Activated T-cell treated with anti-CD3 and anti-CD28 coated beads for 48 hours (primary cell): ENCODE results near the gene CCSER1.
"Not testable (repeated sequence)": the region's sequence is repeated elsewhere in the genome, so short reads cannot be mapped to it uniquely, and the experiment has no call there.

Experiments
- DNase-seq: peaks from one replicate; pipeline ENCODE4 v3.0.0-alpha.2; 2020; ENCODE audit warnings: low read depth

The CCSER1 gene

DNA sequence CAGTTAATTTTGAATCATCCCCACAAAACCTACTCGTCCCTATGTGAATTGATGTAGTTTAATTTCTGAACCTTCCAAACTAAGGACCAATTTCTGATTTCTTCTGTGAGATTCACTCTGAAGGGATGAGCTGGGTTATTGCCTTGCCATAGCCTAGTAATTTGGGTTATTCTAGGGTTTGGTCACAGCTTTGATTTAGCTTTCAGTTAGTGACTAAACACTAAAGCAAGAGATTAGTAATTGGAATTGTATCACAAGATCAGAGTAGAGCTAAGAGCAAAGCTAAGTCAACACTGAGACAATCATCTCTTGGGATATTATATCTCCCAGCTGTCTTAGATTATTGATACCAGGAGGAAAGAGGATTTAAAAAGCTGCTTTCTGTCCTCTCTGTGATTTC, 588.0 kb downstream of the CCSER1 start:
- DNase-seq = no peak

DNA sequence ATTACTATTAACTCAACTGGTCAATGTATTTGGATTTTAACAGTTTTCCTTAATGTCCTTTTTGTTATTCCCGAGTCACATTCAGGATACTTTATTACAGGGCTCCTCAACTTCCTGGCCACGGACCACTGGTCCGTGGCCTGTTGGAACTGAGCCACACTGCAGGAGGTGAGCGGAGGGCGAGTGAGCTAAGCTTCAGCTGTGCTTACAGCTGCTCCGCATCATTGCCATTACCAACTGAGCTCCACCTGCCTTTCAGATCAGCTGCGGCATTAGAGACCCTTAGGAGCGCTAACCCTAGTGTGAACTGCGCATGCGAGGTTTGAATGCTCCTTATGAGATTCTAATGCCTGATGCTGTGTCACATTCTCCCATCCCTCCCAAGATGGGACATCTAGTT, 591.7 kb downstream of the CCSER1 start:
- no peak for DNase-seq

DNA sequence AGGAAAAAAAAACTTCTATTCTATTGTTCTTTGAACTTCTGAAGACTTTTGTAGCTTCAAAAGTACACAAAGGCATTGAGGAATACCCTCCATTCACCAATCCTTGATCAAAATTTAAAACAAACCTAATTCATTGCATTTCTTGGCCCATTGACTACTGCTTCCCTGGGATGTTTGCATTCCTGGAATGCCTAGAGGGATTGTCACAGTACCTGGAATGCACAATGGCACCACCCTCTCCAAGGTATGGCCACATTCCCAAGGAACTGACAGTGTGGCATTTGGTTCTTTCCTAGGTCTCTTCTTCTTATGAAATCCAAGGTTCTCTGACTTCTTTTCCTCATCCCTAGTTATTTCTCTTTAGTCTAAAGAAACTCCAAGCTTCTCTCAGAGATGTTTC, 600.7 kb downstream of the CCSER1 start:
- DNase-seq = no peak

DNA sequence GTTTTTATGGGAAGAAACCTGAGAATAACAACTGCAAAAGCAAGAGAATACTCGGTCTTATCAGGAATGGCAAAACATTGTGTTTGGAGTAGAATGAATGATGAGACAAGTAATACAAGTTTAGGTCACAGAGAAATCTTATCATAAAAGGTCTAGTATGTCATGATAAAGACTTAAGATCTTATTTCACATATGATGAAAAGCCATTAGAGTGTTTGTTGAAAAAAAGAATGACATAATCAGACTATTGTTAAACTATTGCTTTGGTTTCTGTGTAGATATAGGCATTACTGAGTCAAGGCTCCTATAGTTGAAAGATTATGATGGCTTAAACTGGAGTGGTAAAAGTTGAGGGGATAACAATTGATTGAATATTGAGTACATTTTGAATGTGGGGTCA, 603.6 kb downstream of the CCSER1 start:
- no peak for DNase-seq

DNA sequence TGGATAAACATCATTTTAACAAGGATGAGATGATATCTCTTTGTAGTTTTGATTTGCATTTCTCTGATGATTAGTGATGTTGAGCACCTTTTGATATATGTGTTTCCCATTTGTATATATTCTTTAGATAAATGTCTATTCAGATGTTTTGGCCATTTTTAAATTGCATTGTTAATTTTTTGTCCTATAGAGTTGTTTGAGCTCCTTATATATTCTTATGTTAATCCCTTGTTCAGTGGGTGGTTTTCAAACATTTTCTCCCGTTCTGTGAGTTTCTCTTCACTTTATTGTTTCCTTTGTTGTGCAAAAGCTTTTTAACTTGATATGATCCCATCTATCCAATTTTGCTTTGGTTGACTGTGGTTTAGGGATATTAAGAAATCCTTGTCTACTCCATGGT, 606.0 kb downstream of the CCSER1 start:
- no peak for DNase-seq

DNA sequence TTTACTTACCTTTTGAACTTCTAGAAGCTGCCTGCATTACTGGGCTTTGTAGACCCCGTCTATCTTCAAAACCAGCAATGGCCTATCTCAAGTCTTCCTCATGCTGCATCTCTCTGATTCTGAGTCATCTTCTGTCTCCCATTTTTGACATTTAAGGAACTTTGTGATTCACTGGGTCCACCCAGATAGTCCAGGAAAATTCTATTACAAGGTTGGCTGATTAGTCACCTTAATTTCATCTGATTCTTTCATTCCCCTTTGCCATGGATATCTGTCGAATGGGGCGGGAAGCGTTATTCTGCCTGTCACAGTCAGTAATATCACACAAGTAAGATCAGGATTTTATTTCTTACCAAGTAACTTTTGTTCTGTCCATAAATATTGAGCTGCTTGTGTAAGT, 618.0 kb downstream of the CCSER1 start:
- DNase-seq = no peak

DNA sequence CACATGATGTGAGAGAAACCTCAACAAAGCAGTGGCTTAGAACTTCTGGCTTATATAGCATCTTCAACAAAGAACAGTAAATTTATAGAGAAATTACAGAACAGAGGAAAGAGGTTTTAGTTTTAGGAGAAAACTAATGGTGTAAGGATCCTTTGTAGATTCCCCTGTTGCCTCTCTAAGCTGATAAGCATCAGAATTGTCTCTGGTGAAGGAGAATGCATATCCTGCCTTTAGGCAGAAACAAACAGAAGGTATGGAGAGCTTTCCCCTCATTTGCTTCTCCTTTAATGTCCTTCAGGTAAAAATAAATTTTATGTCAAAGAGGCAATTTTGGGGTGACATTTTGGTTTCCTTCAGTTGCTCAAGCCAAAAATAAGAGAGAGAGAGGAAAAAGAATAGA, 625.9 kb downstream of the CCSER1 start:
- no peak for DNase-seq

DNA sequence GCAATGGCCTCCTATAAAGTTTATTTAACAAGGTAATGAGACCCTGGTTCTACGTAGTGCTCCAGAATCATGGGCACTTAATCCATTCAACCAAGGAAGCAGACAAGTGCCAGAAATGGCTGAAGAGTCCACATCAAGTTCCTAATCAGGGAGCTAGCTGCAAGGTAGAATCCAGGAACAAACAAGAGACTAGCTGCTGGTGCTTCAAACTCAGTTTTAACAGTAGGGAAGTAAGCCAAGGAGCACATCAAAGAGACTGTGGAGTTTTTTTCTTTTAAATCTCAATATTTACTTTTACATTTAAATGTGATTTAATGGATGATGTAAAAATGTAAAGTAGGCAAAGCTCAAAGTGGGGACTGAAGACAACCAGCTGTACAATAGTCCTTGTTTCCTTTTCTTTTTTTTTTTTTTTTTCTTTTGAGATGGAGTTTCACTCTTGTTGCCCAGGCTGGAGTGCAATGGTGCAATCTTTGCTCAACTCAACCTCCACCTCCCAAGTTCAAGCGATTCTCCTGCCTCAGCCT, 630.4 kb downstream of the CCSER1 start:
- DNase-seq = no peak

DNA sequence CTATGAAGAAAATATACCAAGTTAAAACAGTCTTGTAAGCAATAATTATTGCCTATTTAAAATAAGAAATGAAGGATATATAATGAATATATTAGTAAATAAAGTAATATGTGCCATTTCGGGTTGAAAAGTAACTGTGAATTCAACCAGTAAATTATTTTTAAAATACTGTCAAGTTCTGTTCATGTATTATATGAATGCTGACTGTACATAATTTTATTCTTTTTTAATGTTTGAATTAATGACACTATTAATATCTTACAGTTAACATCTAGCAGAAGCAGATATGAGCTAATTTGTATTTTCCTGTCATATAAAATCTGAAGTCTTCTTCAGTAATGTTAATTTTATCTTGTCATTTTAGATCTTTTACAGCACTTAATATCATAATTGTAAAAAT, 632.9 kb downstream of the CCSER1 start:
- DNase-seq = no peak

DNA sequence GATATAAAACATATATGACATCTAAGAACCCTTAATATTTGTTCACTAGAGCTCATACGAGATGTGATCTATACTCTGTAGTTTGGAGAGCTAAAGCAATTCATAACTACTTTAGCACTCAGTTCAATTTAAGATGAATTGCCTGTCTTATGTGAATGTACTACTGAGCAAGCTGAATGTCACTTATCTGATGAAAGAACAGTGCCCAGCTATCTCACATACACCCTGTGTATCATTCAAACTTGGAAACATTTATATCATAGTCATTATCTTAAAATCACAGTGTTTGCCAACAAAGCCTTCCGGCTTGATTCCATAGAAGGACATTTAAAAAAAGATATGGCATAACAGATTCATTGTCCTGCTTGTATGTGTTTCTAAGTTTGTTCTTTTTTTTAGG, 639.6 kb downstream of the CCSER1 start:
- DNase-seq = no peak

DNA sequence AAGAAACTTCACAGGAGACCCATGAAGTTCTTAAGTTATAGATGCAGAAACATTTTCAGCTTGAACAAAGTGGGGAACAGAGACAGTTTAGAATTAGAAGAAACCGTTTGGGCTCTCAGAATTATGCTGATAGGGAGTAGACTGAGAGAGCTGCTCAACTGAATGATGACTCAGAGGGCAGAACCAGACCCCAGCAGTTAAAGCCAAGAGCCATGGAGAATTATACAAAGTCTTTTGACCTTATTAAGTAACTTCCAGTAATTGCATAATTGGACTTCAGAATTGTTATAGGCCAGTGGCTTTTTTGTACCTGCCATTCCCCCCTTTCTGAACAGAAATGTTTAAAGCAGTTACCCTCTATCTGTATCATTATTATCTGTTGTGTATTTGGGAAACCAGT, 642.1 kb downstream of the CCSER1 start:
- no peak for DNase-seq

DNA sequence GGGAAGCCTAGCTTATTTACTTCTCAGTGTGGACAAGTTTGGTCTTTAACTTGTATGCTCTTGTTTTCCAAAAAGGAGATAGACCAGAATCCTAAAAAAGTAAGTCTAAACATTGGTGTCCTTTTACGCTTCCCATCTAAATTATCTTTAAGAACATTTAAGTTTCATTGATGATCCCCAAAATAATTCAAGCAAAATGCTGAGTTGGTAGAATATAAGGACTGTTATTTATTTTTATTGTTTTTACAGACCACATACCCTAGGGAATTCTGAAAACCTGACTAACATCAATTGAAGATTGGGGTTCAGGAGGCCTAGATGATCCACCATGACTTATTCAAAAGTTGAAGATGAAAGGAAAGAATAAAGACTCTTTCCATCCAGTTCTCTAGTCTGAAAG, 653.0 kb downstream of the CCSER1 start:
- DNase-seq = no peak

DNA sequence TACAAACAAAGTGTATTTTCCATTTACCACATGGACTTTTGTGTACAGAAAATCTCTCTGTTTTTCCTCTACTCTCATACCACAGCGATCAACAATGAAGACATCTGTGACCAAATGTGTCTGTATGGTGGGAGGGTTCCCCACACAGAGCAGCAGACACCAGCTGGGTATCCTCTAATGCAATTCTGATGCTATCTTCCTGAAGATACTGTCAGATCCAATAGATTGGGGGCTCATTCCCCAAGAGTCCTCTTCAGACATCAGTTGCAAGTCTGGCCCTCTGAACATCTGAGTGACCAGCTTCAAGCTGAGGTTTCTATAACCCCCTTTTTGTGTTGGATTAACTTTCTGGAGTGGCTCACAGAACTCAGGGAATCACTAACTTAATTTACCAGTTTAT, 659.4 kb downstream of the CCSER1 start:
- no peak for DNase-seq

DNA sequence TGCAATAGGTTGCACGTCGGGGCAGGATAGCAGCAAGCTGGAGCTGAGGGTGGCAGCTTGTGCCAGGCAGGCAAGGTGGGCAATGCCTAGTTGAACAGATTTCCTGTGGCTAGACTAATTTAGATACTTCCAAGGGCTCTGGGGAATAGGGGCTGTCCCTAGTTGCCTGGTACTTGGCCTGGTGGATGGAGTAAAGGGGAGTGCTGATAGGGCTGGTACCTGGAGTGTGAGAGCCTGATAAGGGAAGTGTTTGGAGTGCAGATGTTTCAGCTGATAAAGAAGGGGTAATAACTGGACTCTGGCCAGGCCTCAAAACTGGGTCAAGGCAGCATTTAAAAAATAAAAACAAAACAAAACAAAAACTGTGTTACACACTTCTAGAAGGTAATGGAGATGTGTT, 665.5 kb downstream of the CCSER1 start:
- no peak for DNase-seq

DNA sequence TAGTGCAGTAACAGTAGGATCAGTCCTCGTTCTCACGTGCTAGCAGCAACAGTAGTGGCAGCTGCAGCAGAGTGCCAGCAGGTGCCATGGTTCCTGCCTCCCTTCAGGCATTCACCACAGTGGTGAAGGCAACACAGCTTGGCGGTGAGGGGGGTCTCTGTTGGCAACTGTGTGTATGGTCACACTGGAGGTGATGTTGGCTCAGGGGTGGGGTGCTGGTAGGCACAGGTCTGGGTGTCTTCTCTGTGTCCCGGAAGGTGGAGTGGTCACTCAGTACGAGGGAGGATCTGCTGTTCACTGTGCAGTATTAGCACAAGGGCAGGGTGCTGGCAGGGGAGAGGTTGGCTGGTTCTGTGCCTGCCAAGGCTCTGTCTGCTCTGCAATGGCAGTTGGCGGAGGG, 671.8 kb downstream of the CCSER1 start:
- no peak for DNase-seq

DNA sequence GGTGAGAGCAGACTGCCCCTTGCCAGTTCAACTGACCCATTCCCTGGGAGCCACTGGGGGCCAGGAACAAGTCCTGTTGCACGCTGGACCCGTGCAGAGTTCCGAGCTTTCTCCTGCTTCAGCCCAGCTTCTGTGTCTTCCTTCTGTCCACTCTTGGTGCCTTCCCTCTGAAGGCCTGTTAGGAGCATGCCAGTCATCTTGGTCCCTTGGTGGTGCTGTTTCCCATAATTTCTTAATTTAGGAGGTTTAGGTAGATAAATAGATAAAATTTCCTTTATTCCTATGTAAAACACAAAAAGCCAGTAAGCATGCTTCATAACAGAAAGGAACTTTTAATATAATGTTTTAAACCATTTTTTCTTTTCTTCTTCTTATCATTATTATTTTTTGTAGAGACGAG, 672.7 kb downstream of the CCSER1 start:
- no peak for DNase-seq

DNA sequence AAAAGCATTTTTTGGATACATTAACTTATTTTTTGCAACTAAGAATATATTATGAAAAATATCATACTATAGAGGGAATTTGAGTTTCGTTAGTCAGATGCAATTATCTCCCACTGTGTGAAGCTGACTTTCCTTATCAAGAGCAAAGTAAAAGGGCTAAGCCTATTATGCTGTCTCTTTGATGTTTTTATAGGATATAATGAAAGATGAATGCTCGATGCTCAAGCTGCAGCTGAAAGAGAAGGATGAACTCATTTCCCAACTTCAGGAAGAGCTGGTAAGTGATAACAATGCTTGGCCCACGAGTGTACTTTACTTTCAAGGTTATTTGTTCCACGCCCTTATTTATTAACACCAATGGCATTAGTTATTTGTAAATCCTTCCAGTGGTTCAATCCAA, 688.4 kb downstream of the CCSER1 start:
- DNase-seq = no peak

DNA sequence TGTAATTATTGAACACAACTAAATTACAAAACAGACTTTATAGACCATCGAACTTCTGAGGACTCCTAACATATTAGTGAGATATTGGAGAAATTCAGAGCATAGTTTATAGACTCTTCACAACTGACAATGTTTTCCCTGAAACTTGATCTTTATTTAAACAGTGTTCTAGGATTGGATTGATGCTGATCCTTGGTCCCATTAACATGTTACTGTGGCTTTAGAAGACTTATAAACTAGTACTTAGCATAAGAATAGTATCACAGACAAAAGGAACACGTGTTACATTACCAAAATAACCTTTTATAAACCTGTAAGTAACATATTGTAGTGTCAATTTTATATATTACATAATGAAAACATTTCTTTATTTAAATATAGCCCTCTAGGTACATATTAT, 689.6 kb downstream of the CCSER1 start:
- DNase-seq = no peak

DNA sequence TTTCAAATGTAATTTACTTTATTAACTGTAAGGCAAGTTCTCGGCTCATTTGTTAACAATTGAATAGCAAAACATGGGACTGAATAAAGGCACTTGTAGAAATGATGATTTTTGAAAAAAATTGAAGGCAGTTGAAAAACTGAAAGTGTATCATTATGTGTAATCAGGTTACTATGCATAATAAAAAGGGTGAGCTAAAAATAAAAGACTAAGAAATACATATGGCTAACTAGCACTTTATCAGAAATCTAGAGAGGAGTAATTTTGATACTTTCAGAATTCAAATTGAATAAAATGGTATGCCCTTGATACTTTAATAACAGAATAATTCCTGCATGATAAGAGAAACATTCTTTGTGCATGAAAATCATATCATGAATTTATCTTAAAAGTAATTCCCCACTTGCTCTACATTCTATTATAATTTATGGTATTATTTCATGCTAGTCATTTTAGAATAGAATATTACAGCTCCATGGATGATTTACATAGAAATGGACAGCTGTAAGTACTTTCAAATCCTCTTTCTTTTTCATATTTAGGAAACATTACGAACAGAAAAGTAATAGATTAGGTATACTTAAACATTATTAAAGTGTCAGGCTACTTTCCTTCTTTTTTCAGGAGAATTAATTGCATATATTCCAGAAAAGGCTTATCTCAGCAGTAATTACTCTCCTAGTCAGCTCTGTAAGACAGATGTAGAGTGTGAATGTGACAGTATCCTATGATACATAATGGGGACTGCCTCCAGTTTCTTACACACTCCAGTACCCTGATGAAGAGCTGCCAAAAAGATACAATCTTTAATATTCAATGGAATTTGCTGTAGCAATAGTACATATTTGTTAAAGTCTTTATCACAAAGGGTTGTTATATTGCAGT, 697.3 kb downstream of the CCSER1 start:
- DNase-seq = no peak

DNA sequence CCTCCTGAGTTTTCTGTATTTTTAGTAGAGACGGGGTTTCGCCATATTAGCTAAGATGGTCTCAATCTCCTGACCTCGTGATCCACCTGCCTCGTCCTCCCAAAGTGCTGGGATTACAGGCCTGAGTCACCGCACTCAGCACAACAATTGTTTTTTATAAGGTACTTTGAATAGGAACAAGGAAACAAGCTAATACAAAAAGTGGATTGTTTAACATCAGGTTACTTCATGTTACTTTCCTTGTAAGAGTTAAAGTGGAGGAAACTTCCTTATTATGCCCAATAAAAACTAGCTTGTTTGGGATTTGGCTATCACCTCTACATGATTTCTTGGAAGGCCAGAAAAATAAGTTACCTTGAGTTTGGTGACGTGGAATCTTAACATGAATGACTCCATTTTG, 698.7 kb downstream of the CCSER1 start:
- no peak for DNase-seq

DNA sequence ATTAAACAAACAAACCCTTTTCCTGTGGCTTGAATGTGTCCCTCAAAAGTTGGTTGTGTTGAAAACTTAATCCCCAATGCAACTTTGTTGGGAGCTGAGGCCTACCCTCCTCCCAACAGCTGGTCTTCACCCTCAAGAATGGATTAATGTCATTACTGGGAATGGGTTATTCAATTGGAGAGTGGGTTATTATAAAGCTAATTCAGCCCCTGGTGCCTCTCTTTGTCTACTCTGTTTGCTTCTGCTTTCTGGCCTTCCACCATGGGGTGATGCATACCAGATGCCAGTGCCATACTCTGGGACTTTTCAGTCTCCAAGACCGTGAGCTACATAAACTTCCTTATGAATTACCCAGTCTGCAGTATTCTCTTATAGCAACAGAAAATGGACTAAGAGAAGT, 706.5 kb downstream of the CCSER1 start:
- DNase-seq = no peak

DNA sequence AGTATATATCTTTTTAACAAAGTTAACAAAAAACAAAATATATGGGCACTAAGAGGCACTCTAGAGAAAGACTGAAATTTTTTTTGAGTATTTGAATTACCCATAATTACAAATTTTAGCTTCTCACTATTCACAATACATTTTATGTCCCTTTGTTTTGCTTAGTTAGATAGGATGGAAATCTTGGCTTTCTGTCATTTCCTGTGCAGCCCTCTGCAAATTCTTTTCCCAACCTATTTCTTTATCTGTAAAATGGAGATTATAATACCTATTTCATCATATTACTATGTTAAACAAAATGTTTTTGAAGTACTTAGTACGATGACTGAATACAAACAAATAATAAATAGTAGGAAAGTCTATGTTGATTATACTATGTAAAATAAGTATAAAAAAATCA, 710.0 kb downstream of the CCSER1 start:
- no peak for DNase-seq

DNA sequence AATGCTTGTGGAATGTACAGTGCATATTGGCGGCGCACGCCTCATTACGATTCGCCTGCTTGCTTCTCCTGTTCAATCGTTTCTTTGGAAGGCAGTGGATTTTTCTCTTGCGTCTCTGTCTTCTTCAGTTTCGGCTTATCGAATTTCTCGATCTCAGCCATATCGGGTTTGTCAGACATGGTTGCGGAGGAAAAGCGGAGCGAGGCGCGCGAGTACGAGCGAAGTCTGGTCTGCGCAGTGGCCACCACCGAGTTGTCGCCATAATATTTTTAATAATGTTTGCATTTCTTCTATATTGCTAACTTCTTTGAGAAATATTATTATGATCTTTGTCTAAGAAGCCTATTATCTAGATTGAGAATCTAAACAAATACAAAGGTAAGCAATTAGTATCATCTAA, 711.7 kb downstream of the CCSER1 start:
- DNase-seq = not testable (repeated sequence)

DNA sequence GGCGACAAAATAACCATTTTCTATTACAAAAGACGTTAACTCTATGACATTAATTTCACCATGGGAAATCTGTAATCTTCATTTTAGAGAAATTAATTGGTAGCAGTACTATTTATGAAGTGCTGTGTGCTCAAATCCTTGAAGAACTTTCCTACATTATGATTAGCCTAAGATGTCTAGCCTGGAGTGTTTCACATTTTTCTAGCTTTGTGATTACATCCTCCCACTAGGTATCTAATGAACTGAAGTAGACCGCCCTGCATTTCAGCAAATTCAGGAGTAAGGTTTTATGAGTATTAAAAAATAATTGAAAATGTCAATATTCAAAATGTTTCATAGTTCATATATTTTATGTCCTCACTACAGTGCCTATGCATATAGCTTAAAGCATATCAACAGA, 713.1 kb downstream of the CCSER1 start:
- DNase-seq = no peak
